ENCODE measurements around the gene ATG101.
"Not testable (repeated sequence)": the region's sequence is repeated elsewhere in the genome, so short reads cannot be mapped to it uniquely, and the experiment has no call there.

Gene ATG101

GRCh38 chr12:52116222-52117125, 46.7 kb downstream of the ATG101 start:
- H2AFZ ChIP-seq (ENCODE audit: low read length); H3K4me2 ChIP-seq (ENCODE audit: low read depth, low read length, poor library complexity, severe bottlenecking); H3K4me1 ChIP-seq (ENCODE audit: insufficient read depth, low read length, poor library complexity, severe bottlenecking); H4K20me1 ChIP-seq (ENCODE audit: insufficient read depth, low read length, poor library complexity, severe bottlenecking); H3K9me3 ChIP-seq (ENCODE audit: insufficient read depth, low read depth, low read length); H3F3A ChIP-seq (ENCODE audit: low read depth); H3K27me3 ChIP-seq (ENCODE audit: insufficient read depth, low read length, poor library complexity, severe bottlenecking); H3K79me2 ChIP-seq (ENCODE audit: insufficient read depth, low read length); H3K4me3 ChIP-seq (ENCODE audit: low read length, poor library complexity, severe bottlenecking); H3K9ac ChIP-seq (ENCODE audit: low read depth, low read length, poor library complexity, severe bottlenecking); H3K36me3 ChIP-seq (ENCODE audit: insufficient read depth, low read length); H3K9me2 ChIP-seq (replicated peaks; ENCODE audit: low read depth, low read length): not testable (repeated sequence)

GRCh38 chr12:52117806-52118475, 48.2 kb downstream of the ATG101 start:
- H3K4me2 ChIP-seq (ENCODE audit: low read depth, low read length, poor library complexity, severe bottlenecking); H3K4me3 ChIP-seq (ENCODE audit: low read length, poor library complexity, severe bottlenecking); H2AFZ ChIP-seq (ENCODE audit: low read length); H3K4me1 ChIP-seq (ENCODE audit: insufficient read depth, low read length, poor library complexity, severe bottlenecking); H3K9me3 ChIP-seq (ENCODE audit: insufficient read depth, low read depth, low read length); H4K20me1 ChIP-seq (ENCODE audit: insufficient read depth, low read length, poor library complexity, severe bottlenecking); H3K9me2 ChIP-seq (replicated peaks; ENCODE audit: low read depth, low read length); H3K27me3 ChIP-seq (ENCODE audit: insufficient read depth, low read length, poor library complexity, severe bottlenecking); H3F3A ChIP-seq (ENCODE audit: low read depth); H3K36me3 ChIP-seq (ENCODE audit: insufficient read depth, low read length); H3K9ac ChIP-seq (ENCODE audit: low read depth, low read length, poor library complexity, severe bottlenecking); H3K79me2 ChIP-seq (ENCODE audit: insufficient read depth, low read length): not testable (repeated sequence)

GRCh38 chr12:52119398-52120254, 49.8 kb downstream of the ATG101 start:
- H3K9me2 ChIP-seq (replicated peaks; ENCODE audit: low read depth, low read length): no peaks in the 10 kb centered on the region
- H3K9ac ChIP-seq (ENCODE audit: low read depth, low read length, poor library complexity, severe bottlenecking): no peak overlapping the region
- no peaks in the 10 kb centered on the region for H3K79me2 ChIP-seq (ENCODE audit: insufficient read depth, low read length)
- no peak overlapping the region for H3K4me2 ChIP-seq (ENCODE audit: low read depth, low read length, poor library complexity, severe bottlenecking)
- no peaks in the 10 kb centered on the region for H3K4me1 ChIP-seq (ENCODE audit: insufficient read depth, low read length, poor library complexity, severe bottlenecking)
- no peaks in the 10 kb centered on the region for H3F3A ChIP-seq (ENCODE audit: low read depth)
- H3K36me3 ChIP-seq (ENCODE audit: insufficient read depth, low read length): no peaks in the 10 kb centered on the region
- no peaks in the 10 kb centered on the region for H3K9me3 ChIP-seq (ENCODE audit: insufficient read depth, low read depth, low read length)
- TF ChIP-seq EZH2phosphoT487 (IDR thresholded peaks at IDR 0.05; ENCODE audit: borderline replicate concordance): no peak
- peak; percentile 71 for TF ChIP-seq CTCF (conservative IDR thresholded peaks at IDR 0.05; ENCODE audit: low read length)
- H3K27me3 ChIP-seq (ENCODE audit: insufficient read depth, low read length, poor library complexity, severe bottlenecking): no peaks in the 10 kb centered on the region
- no peaks in the 10 kb centered on the region for H4K20me1 ChIP-seq (ENCODE audit: insufficient read depth, low read length, poor library complexity, severe bottlenecking)
- H3K4me3 ChIP-seq (ENCODE audit: low read length, poor library complexity, severe bottlenecking): no peak overlapping the region
- peak overlapping the region; percentile 91 for H2AFZ ChIP-seq (ENCODE audit: low read length)

Measured in Loucy (cell line).